SH-SY5Y (cell line): ENCODE results near the gene PCBP1.

Experiments
- GATA2 ChIP-seq: IDR thresholded peaks from 2 replicates; pipeline ENCODE4 v1.6.1; 2011; ENCODE audit warnings: mild to moderate bottlenecking, low read depth, low read length
- GATA3 ChIP-seq: IDR thresholded peaks from 2 replicates; pipeline ENCODE4 v1.6.1; 2011; ENCODE audit warnings: low read depth, mild to moderate bottlenecking, low read length, moderate library complexity

DNA sequence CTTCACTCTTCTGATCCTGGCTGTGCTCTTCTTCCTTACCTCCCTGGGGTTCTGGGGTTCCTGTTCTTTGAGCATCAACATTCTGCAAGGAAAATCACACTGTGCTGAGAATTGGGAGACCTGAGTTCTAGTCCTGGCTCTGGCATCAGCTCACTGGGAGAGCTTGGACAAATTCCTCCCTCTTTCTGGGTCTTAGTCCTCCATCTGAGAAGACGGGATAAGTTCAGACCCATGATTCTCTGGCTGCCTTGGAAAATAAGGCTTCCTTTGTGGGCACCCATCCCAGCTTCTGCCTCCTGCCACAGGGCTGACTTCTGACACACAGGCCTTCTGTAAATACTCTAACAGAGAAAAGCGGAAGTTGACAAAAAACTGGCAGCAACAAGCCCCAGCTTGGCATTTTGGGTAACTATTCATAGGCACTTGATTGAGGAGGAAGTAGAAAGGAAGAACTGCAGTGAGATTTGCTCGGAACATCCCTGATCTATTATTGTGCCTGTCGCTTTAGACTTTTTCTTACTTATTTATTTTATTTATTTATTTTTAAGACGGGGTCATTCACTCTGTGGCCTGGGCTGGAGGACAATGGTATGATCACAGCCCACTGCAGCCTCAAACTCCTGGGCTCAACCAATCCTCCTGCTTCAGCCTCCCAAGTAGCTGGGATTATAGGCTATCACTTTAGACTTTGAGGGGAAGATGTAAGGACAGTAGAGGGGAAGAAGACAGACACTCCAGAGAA is 7.9 kb downstream of the PCBP1 start:
- TF ChIP-seq GATA2 (no peak), GATA3 (no peak)
